KOPT-K1 (cell line): ENCODE results near the gene GJB3.

Source experiments
- H3K27ac ChIP-seq: fragments of 200-600 bp; sonication (generic); 2 replicates; pipeline ENCODE4 v1.5.1; 2016; ENCODE audit warnings: antibody characterized with exemption, mild to moderate bottlenecking, low read depth, low read length; ENCODE audit not compliant: poor library complexity, severe bottlenecking
- H3K36me3 ChIP-seq: fragments of 200-600 bp; sonication (generic); 2 replicates; pipeline ENCODE4 v1.5.1; 2017; ENCODE audit warnings: antibody characterized with exemption, mild to moderate bottlenecking, low read length, moderate library complexity; ENCODE audit not compliant: insufficient read depth
- H3K9me3 ChIP-seq: fragments of 200-600 bp; sonication (generic); 2 replicates; pipeline ENCODE4 v1.5.1; 2017; ENCODE audit warnings: antibody characterized with exemption, low read length, mild to moderate bottlenecking; ENCODE audit not compliant: insufficient read depth, poor library complexity, severe bottlenecking

Gene GJB3

DNA sequence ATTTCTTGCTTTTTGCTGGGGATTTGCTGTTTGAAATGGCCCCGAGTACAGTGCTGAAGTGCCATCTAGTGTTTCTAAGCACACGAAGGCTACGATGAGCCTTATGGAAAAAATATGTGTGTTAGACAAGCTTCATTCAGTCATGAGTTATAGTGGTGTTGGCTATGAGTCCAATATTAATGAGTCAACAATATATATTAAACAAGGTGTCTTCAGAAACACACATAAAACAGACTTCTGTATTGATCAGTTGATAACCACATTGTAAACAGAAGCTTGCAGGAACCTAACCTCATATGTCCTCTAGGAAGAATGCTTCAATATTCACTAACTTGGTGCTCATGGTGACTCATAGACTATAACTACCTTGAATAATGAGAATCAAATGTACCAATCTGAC, 27.9 kb upstream of the GJB3 start:
- Histone ChIP-seq H3K36me3 (no peaks in the 10 kb centered on the region), H3K9me3 (no peaks in the 10 kb centered on the region), H3K27ac (no peak overlapping the region)

GRCh38 chr1:34754964-34755637, 25.9 kb upstream of the GJB3 start, which contains the start of gene GJB5:
Gene GJB5 (plus strand): TSS chr1:34755047. CDS start chr1:34757331, 2,284 bp downstream.
- Histone ChIP-seq H3K27ac (no peak within 1 kb of the TSS), H3K36me3 (no peaks in the 10 kb centered on the region), H3K9me3 (no peaks in the 10 kb centered on the region)

DNA sequence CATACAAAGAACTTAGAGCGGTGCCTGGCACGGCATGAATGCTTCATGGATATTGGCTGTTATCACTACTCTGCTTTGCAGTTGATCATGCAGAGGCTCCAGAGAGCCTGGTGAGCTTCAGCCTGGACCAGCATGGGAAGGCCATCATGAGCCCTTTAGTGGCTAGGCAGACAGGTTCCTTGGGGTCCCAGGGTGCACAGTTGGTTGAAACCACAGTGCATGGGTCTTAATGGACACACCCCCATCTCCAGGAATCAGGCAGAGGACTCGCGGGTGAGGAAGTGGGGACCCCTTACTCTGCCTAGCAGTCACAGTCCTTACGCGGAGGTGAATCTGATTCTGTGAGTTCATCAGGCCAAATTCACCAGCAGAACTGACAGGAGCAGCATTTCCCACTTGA, 25.1 kb upstream of the GJB3 start:
- Histone ChIP-seq H3K36me3 (no peaks in the 10 kb centered on the region), H3K27ac (no peak overlapping the region), H3K9me3 (no peaks in the 10 kb centered on the region)

DNA sequence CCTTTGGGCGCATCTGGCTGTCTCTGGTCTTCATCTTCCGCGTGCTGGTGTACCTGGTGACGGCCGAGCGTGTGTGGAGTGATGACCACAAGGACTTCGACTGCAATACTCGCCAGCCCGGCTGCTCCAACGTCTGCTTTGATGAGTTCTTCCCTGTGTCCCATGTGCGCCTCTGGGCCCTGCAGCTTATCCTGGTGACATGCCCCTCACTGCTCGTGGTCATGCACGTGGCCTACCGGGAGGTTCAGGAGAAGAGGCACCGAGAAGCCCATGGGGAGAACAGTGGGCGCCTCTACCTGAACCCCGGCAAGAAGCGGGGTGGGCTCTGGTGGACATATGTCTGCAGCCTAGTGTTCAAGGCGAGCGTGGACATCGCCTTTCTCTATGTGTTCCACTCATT, 23.6 kb upstream of the GJB3 start:
- Histone ChIP-seq H3K36me3 (no peaks in the 10 kb centered on the region), H3K27ac (no peak overlapping the region), H3K9me3 (no peaks in the 10 kb centered on the region)

GRCh38 chr1:34758751-34759150, 22.3 kb upstream of the GJB3 start:
- Histone ChIP-seq H3K36me3 (no peaks in the 10 kb centered on the region), H3K9me3 (no peaks in the 10 kb centered on the region), H3K27ac (no peak overlapping the region)

DNA sequence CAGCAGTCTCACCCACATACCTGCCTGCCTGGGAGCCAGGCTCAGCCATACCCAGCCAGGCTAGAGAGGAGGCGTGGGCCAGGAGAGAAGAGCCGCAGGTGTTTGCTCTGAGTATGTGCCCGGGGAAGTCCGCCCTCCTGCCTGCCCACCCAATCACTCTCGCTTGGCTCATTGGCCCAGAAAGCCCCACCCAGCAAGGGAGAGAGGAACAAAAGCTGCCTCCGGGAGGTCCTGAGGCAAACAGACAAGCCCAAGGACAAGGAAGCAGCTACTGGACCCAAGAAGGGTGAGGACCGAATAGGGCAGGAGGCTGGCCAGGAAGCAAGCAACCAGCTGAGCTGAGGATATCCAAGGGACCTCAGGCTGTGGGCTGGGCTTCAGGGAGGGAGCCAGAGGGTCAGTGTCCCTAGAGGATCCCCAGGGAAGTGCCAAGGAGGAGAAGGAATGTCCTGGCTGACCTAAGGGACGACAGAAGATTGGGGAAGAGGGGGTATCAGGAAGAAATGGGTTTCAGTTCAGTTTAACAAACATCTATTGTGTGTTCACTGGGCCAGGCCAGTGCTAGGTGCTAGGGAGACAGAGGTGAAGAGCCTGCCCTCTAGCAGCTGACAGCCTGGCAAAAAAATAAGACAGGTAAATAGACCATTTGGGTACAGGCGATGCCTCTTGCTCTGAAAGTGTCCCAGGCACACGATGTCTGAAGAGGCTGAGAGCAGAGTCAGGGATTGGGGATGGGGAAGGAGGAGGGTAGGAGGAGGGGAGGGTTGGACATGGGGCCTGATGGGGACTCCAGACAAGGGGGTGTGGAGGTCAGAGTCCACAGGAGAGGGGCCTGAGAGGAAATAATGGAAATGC, 21.3 kb upstream of the GJB3 start, which contains the start of gene GJB4:
TSS of gene GJB4 (plus strand) at position 238 of the 855 bp plus-strand sequence. CDS start 1,515 bp downstream, outside the sequence.
- H3K9me3 ChIP-seq = no peaks in the 10 kb centered on the region
- H3K27ac ChIP-seq = no peak within 1 kb of the TSS
- no peaks in the 10 kb centered on the region for H3K36me3 ChIP-seq

DNA sequence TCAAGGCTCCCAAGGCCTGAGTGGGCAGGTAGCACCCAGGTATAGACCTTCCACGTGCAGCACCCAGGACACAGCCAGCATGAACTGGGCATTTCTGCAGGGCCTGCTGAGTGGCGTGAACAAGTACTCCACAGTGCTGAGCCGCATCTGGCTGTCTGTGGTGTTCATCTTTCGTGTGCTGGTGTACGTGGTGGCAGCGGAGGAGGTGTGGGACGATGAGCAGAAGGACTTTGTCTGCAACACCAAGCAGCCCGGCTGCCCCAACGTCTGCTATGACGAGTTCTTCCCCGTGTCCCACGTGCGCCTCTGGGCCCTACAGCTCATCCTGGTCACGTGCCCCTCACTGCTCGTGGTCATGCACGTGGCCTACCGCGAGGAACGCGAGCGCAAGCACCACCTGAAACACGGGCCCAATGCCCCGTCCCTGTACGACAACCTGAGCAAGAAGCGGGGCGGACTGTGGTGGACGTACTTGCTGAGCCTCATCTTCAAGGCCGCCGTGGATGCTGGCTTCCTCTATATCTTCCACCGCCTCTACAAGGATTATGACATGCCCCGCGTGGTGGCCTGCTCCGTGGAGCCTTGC, 19.7 kb upstream of the GJB3 start:
- no peak overlapping the region for H3K27ac ChIP-seq
- H3K9me3 ChIP-seq = no peaks in the 10 kb centered on the region
- H3K36me3 ChIP-seq = no peaks in the 10 kb centered on the region

- H3K9me3 ChIP-seq = no peaks in the 10 kb centered on the region
- no peaks in the 10 kb centered on the region for H3K36me3 ChIP-seq
- H3K27ac ChIP-seq = no peak overlapping the region
Observed at GRCh38 chr1:34761776-34762307, 19.2 kb upstream of the GJB3 start.

- Histone ChIP-seq H3K27ac (no peak overlapping the region), H3K9me3 (no peaks in the 10 kb centered on the region), H3K36me3 (no peaks in the 10 kb centered on the region)
Observed at GRCh38 chr1:34762474-34763141, 18.4 kb upstream of the GJB3 start.

- Histone ChIP-seq H3K9me3 (no peaks in the 10 kb centered on the region), H3K27ac (no peak overlapping the region), H3K36me3 (no peaks in the 10 kb centered on the region)
Observed at GRCh38 chr1:34763142-34763781, 17.8 kb upstream of the GJB3 start.

- Histone ChIP-seq H3K36me3 (no peaks in the 10 kb centered on the region), H3K9me3 (no peaks in the 10 kb centered on the region), H3K27ac (no peak overlapping the region)
Observed at GRCh38 chr1:34768856-34769255, 12.2 kb upstream of the GJB3 start.

DNA sequence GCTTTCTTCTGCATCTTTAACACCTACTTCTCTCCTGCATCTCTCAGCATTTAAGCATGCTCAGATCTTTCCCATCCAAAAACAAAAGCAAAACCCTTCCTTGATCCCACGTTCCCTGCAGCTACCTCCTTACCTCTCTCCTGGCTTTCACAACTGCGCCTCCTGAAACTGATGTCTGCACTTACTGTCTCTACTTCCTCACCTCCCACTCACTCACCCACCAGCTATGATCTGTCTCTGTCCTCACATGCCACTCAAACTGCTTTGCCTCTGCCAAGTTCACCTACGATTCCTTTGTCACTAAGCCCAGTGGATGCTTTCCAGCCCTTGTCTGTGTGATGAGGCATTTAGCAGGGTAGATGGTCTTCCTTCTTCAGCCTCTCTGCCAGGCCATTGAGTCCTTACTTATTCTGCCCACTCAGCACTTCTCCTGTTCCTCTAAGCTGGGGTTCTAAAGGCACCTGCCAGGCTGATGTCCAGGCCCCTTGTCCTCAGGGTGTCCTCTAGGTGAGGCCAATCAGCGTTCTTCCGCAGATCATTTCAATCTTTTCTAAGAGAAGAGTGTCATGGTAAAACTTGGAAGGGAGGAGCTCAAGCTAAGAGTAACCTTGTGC, 10.0 kb upstream of the GJB3 start:
- Histone ChIP-seq H3K9me3 (no peaks in the 10 kb centered on the region), H3K36me3 (no peaks in the 10 kb centered on the region), H3K27ac (no peak overlapping the region)

- H3K27ac ChIP-seq = no peak overlapping the region
- H3K9me3 ChIP-seq = no peaks in the 10 kb centered on the region
- H3K36me3 ChIP-seq = no peaks in the 10 kb centered on the region
Observed at GRCh38 chr1:34771573-34772371, 9.2 kb upstream of the GJB3 start.
